Spinal cord (tissue), 10 donors: ENCODE data around the gene PTF1A. TPM values are rescaled to one million over a fixed set of nuclear protein-coding genes. Genes with fewer than 3 reads are reported as not detected.

Source experiments
- DNase-seq, 6 donors: peaks; one replicate each; pipeline versions ENCODE4 v3.0.0 to v3.0.0-alpha.2; 2013 to 2015; ENCODE audit warnings: low spot score in 6 of 6, low read depth in 4 of 6
- H3K27ac ChIP-seq: one replicate; pipeline ENCODE4 v1.5.1; 2013; ENCODE audit warnings: low read depth, low read length, control low read depth
- H3K27me3 ChIP-seq: one replicate; pipeline ENCODE4 v1.6.1; 2013; ENCODE audit warnings: low read length; ENCODE audit not compliant: control insufficient read depth, insufficient read depth
- H3K36me3 ChIP-seq: one replicate; pipeline ENCODE4 v1.6.1; 2013; ENCODE audit warnings: low read length; ENCODE audit not compliant: control insufficient read depth, insufficient read depth
- H3K4me1 ChIP-seq: one replicate; pipeline ENCODE4 v1.6.1; 2013; ENCODE audit warnings: low read length; ENCODE audit not compliant: control insufficient read depth, insufficient read depth
- H3K4me3 ChIP-seq: one replicate; pipeline ENCODE4 v1.5.1; 2013; ENCODE audit warnings: low read depth, low read length, control low read depth
- H3K9me3 ChIP-seq: one replicate; pipeline ENCODE4 v1.6.1; 2013; ENCODE audit warnings: low read length; ENCODE audit not compliant: control insufficient read depth, insufficient read depth
- WGBS: methylation state at CpG from one replicate; pipeline ENCODE4 v1.1.5; 2013; ENCODE audit warnings: missing lambda C conversion rate; ENCODE audit not compliant: insufficient coverage; 5-methylcytosine and 5-hydroxymethylcytosine counted together
- long read RNA-seq, 4 donors: transcript quantifications; one replicate each; lab custom pipeline, GENCODE V29; 2026
- polyA plus RNA-seq, 2 donors: library from polyadenylated mRNA; unstranded; fragments of 120-200 nt; gene quantifications; one replicate each; pipeline ENCODE4 v1.2.1, GENCODE V29; 2013; ENCODE audit not compliant: insufficient read length in 2 of 2
- total RNA-seq, 2 donors: library from RNA; depleted of rRNA in 1 of 2; stranded (reverse); fragments of 120-200 nt in 1 of 2; fragments of >200 nt in 1 of 2; gene quantifications; one replicate each; pipeline versions ENCODE4 v1.2.3 to v1.2.4, GENCODE V29; 2013 to 2014
- donor health status: healthy.

PTF1A gene
- total RNA-seq (under 1 TPM in 1 of 2 donors, not detected in 1; 0.22 TPM), polyA plus RNA-seq (under 1 TPM; 0.74 to 0.83 TPM)
- long read RNA-seq, donor 1 = 0 reads
- long read RNA-seq, donor 2 = 0 reads
- long read RNA-seq, donor 3 = 0 reads
- long read RNA-seq, donor 4 = 0 reads

- no peak for DNase-seq
- no peak within 1 kb of the TSS for H3K4me3 ChIP-seq
Observed at GRCh38 chr10:23191764-23192711, at the start of gene PTF1A. TSS of gene PTF1A (plus strand) at chr10:23192312. CDS start at chr10:23192531, 219 bp downstream.

GRCh38 chr10:23146258-23146657 is 45.9 kb upstream of the PTF1A start:
- no peaks in the 10 kb centered on the region for H3K9me3 ChIP-seq
- H3K27me3 ChIP-seq = no peaks in the 10 kb centered on the region
- 78% methylated on average over 7 of the region's 9 CpGs for WGBS
- no peak overlapping the region for H3K4me3 ChIP-seq
- no peak overlapping the region for H3K27ac ChIP-seq
- DNase-seq = no peak
- no peaks in the 10 kb centered on the region for H3K36me3 ChIP-seq
- H3K4me1 ChIP-seq = peaks cover 4% of the 10 kb centered on the region

More at GRCh38 chr10:23191764-23192711, at the start of gene PTF1A:
- H3K4me1 ChIP-seq = peaks cover 27% of the 10 kb centered on the region
- H3K27me3 ChIP-seq = peaks cover 82% of the 10 kb centered on the region
- no peak within 1 kb of the TSS for H3K27ac ChIP-seq
- no peaks in the 10 kb centered on the region for H3K36me3 ChIP-seq
- WGBS = under 1% methylated on average over 98 of the region's 107 CpGs
- no peaks in the 10 kb centered on the region for H3K9me3 ChIP-seq

- peaks cover 4% of the 10 kb centered on the region for H3K4me1 ChIP-seq
- H3K4me3 ChIP-seq = no peak overlapping the region
- WGBS = 89% methylated on average over 5 of the region's 6 CpGs
- H3K9me3 ChIP-seq = no peaks in the 10 kb centered on the region
- H3K36me3 ChIP-seq = no peaks in the 10 kb centered on the region
- DNase-seq = no peak
- H3K27ac ChIP-seq = no peak overlapping the region
- H3K27me3 ChIP-seq = no peaks in the 10 kb centered on the region
Observed at GRCh38 chr10:23147035-23147434, 45.1 kb upstream of the PTF1A start.

- peaks cover 4% of the 10 kb centered on the region for H3K4me1 ChIP-seq
- no peak overlapping the region for H3K27ac ChIP-seq
- no peaks in the 10 kb centered on the region for H3K27me3 ChIP-seq
- DNase-seq = no peak
- H3K9me3 ChIP-seq = no peaks in the 10 kb centered on the region
- no peak overlapping the region for H3K4me3 ChIP-seq
- no peaks in the 10 kb centered on the region for H3K36me3 ChIP-seq
- 88% methylated on average over 5 of the region's 19 CpGs for WGBS
Observed at GRCh38 chr10:23148214-23148613, 43.9 kb upstream of the PTF1A start.

GRCh38 chr10:23150091-23150490 is 42.0 kb upstream of the PTF1A start:
- Histone ChIP-seq H3K27ac (no peak overlapping the region), H3K4me3 (no peak overlapping the region), H3K9me3 (no peaks in the 10 kb centered on the region), H3K4me1 (peaks cover 4% of the 10 kb centered on the region), H3K27me3 (no peaks in the 10 kb centered on the region), H3K36me3 (no peaks in the 10 kb centered on the region)
- 91% methylated on average over 4 of the region's 4 CpGs for WGBS
- no peak for DNase-seq

GRCh38 chr10:23150610-23151009 is 41.5 kb upstream of the PTF1A start:
- 85% methylated on average over 12 of the region's 12 CpGs for whole genome bisulfite sequencing
- Histone ChIP-seq H3K27me3 (no peaks in the 10 kb centered on the region), H3K9me3 (no peaks in the 10 kb centered on the region), H3K4me1 (peaks cover 4% of the 10 kb centered on the region), H3K36me3 (no peaks in the 10 kb centered on the region), H3K4me3 (no peak overlapping the region), H3K27ac (no peak overlapping the region)
- no peak for DNase-seq

GRCh38 chr10:23151071-23151470 is 41.0 kb upstream of the PTF1A start:
- H3K4me3 ChIP-seq = no peak overlapping the region
- H3K4me1 ChIP-seq = peaks cover 3% of the 10 kb centered on the region
- H3K27me3 ChIP-seq = no peaks in the 10 kb centered on the region
- no peaks in the 10 kb centered on the region for H3K9me3 ChIP-seq
- H3K36me3 ChIP-seq = no peaks in the 10 kb centered on the region
- no peak overlapping the region for H3K27ac ChIP-seq
- no peak for DNase-seq
- 83% methylated on average over 7 of the region's 7 CpGs for WGBS

GRCh38 chr10:23155169-23155568 is 36.9 kb upstream of the PTF1A start:
- 90% methylated on average over 2 of the region's 7 CpGs for WGBS

GRCh38 chr10:23156447-23157150 is 35.5 kb upstream of the PTF1A start:
- Histone ChIP-seq H3K4me1 (peaks cover 5% of the 10 kb centered on the region), H3K4me3 (no peak overlapping the region), H3K27me3 (peaks cover 2% of the 10 kb centered on the region), H3K9me3 (no peaks in the 10 kb centered on the region), H3K36me3 (no peaks in the 10 kb centered on the region), H3K27ac (no peak overlapping the region)
- DNase-seq = no peak
- WGBS = 75% methylated on average over 8 of the region's 10 CpGs

More at GRCh38 chr10:23155169-23155568, 36.9 kb upstream of the PTF1A start:
- no peak for DNase-seq
- Histone ChIP-seq H3K9me3 (no peaks in the 10 kb centered on the region), H3K4me1 (peaks cover 5% of the 10 kb centered on the region), H3K4me3 (no peak overlapping the region), H3K27me3 (peaks cover 2% of the 10 kb centered on the region), H3K27ac (no peak overlapping the region), H3K36me3 (no peaks in the 10 kb centered on the region)
